ENCODE results near the gene CSMD2. TPM values are rescaled to one million over a fixed set of nuclear protein-coding genes. Genes with fewer than 3 reads are reported as not detected.

CSMD2 gene
- total and polyA plus RNA-seq, 8 donors, result 0.20 to 0.81 (median 0.47) TPM

GRCh38 chr1:34070201-34070836, 94.7 kb downstream of the CSMD2 start:
- Histone ChIP-seq H3K4me1 (no peaks in the 10 kb centered on the region), H3K36me3 (no peaks in the 10 kb centered on the region), H3K9me3 (no peaks in the 10 kb centered on the region), H3K27me3 (peaks cover 0 to 31% of the 10 kb centered on the region in 2 donors), H3K27ac (no peak overlapping the region), H3K4me3 (no peak overlapping the region)
- no peak for TF ChIP-seq CTCF (IDR thresholded peaks at IDR 0.05)
- intact Hi-C loops (cut with DNase I), result no loop called here
- ATAC-seq (no peak), DNase-seq (no peak)

DNA sequence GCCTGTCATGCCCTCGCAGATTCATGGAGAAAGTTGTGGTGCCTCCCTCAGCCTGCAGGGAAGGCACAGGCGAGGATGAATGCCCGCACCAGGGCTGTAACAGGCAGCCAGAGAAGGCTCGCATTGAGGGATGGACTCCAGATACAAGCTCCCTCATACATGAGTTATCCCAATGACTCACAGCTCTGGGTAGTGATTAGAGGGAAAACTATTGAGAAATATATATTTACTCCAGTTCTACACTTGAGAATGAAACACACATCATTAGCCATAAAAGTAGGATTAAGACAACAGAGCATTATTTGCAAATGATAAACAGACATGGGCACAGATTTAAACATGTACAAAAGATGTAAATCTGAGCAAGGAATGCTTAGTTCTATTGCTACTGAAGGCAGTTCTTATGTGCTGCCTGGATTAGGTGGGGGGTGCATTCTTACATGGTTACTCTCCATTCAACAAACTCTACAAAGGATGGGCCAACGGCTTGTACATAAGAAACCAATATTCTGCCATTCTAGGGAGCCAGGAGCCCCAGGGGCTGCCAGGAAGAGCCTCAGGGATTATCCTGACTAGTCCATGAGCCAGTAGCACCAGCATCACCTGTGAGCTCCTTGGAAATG, 97.9 kb downstream of the CSMD2 start:
- H3K9me3 ChIP-seq, result peaks cover 0 to 2% of the 10 kb centered on the region in 2 donors
- no peak for TF ChIP-seq CTCF (IDR thresholded peaks at IDR 0.05)
- ATAC-seq, result peak; percentile 50

DNA sequence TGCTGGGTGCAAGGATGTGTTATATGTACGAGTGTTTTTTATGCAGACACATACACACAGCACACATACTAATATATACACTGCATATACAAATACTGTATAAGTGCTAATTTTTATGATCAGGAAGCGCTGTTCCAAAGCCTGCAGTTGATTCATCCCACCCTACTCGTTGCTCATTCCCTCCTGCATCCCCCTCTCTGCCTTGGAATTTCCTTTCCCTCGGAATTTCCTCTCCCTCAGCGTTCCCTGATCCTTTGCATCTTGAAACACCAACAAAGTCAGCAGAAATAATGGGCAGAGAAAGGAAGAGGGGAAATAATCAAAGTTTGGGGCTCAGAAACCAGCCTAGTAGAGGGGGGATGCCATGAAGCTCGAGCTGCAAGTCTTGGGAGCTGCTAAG, 98.9 kb downstream of the CSMD2 start:
- Histone ChIP-seq H3K9me3 (peaks cover 0 to 2% of the 10 kb centered on the region in 2 donors), H3K27me3 (peaks cover 0 to 17% of the 10 kb centered on the region in 2 donors), H3K36me3 (no peaks in the 10 kb centered on the region), H3K4me3 (no peak overlapping the region), H3K27ac (no peak overlapping the region), H3K4me1 (no peaks in the 10 kb centered on the region)
- TF ChIP-seq CTCF (IDR thresholded peaks at IDR 0.05), result no peak
- ATAC-seq, result no peak
- intact Hi-C loops (cut with DNase I), result no loop called here
- no peak for DNase-seq

More for the DNA sequence above, 97.9 kb downstream of the CSMD2 start:
- Histone ChIP-seq H3K27me3 (peaks cover 0 to 17% of the 10 kb centered on the region in 2 donors), H3K4me3 (no peak overlapping the region), H3K36me3 (no peaks in the 10 kb centered on the region), H3K27ac (no peak overlapping the region), H3K4me1 (no peaks in the 10 kb centered on the region)
- no peak for DNase-seq
- intact Hi-C loops (cut with DNase I), result no loop called here

- intact Hi-C loops (cut with DNase I), result no loop called here
- Histone ChIP-seq H3K36me3 (no peaks in the 10 kb centered on the region), H3K9me3 (peaks cover 0 to 2% of the 10 kb centered on the region in 2 donors), H3K27me3 (peaks cover 0 to 17% of the 10 kb centered on the region in 2 donors), H3K4me3 (no peak overlapping the region), H3K27ac (no peak overlapping the region), H3K4me1 (no peaks in the 10 kb centered on the region)
- ATAC-seq (no peak), DNase-seq (no peak)
- TF ChIP-seq CTCF (IDR thresholded peaks at IDR 0.05), result no peak
Measured at GRCh38 chr1:34065498-34065897, 99.5 kb downstream of the CSMD2 start.

DNA sequence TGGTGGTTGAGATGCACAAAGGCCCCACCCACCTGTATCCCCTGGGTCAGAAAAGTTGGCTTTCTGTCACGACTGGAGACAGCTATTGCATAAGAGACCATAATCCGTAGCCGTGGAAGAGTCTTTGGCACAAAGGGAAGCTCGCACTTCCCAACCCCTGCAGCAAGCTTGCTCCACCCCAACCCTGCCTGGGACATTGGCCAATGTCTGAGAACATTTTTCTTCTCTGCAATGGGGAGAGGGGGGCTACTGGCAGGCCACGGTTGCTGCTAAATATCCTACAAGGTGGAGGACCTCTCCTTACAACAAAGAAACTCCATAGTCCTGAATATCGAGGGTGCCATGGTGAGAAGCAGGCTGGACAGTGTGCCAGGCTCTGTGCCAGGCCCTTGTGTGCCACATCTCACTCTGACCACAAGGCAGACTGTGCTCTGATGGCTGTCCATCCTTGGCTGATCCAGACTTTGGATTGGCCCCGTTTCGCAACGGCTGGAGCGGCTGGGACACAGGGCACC, 104.1 kb downstream of the CSMD2 start:
- no peak for ATAC-seq
- Histone ChIP-seq H3K4me1 (no peaks in the 10 kb centered on the region), H3K9me3 (peaks cover 0 to 2% of the 10 kb centered on the region in 2 donors), H3K27ac (no peak overlapping the region), H3K27me3 (peaks cover 0 to 34% of the 10 kb centered on the region in 2 donors), H3K36me3 (no peaks in the 10 kb centered on the region), H3K4me3 (no peak overlapping the region)
- DNase-seq, result no peak
- intact Hi-C loops (cut with DNase I), result no loop called here
- no peak for TF ChIP-seq CTCF (IDR thresholded peaks at IDR 0.05)
